Smooth muscle cell (in vitro differentiated cells): ENCODE results near the gene PPP6R3. TPM values are rescaled to one million over a fixed set of nuclear protein-coding genes. Genes with fewer than 3 reads are reported as not detected.

Experiments
- DNase-seq: peaks from one replicate; lab custom pipeline; 2025; ENCODE audit not compliant: unreplicated experiment; lab: John Stamatoyannopoulos, UW
- H2AFZ ChIP-seq: fragments of 200-600 bp; sonication (generic); 2 replicates; pipeline ENCODE4 v1.6.0; 2016; ENCODE audit warnings: antibody characterized with exemption, low read depth, mild to moderate bottlenecking
- H3F3A ChIP-seq: fragments of 200-600 bp; sonication (generic); 2 replicates; pipeline ENCODE4 v1.6.0; 2017; ENCODE audit warnings: antibody characterized with exemption, low read depth
- H3K27ac ChIP-seq: fragments of 200-600 bp; sonication (generic); 2 replicates; pipeline ENCODE4 v1.5.1; 2016; ENCODE audit warnings: low read depth, mild to moderate bottlenecking
- H3K27me3 ChIP-seq: fragments of 200-600 bp; sonication (generic); 2 replicates; pipeline ENCODE4 v1.6.1; 2016; ENCODE audit warnings: low read depth, mild to moderate bottlenecking
- H3K36me3 ChIP-seq: fragments of 200-600 bp; sonication (generic); 2 replicates; pipeline ENCODE4 v1.5.1; 2016; ENCODE audit warnings: low read depth
- H3K4me1 ChIP-seq: fragments of 200-600 bp; sonication (generic); 2 replicates; pipeline ENCODE4 v1.5.1; 2016; ENCODE audit warnings: low read depth
- H3K4me2 ChIP-seq: fragments of 200-600 bp; sonication (generic); 2 replicates; pipeline ENCODE4 v1.6.0; 2016; ENCODE audit warnings: mild to moderate bottlenecking
- H3K4me3 ChIP-seq: fragments of 200-600 bp; sonication (generic); 2 replicates; pipeline ENCODE4 v1.5.1; 2016; ENCODE audit warnings: mild to moderate bottlenecking
- H3K79me2 ChIP-seq: fragments of 200-600 bp; sonication (generic); 2 replicates; pipeline ENCODE4 v1.6.0; 2016; ENCODE audit warnings: low read depth, mild to moderate bottlenecking
- H3K9ac ChIP-seq: fragments of 200-600 bp; sonication (generic); 2 replicates; pipeline ENCODE4 v1.6.0; 2016; ENCODE audit warnings: low read depth
- H3K9me3 ChIP-seq: fragments of 200-600 bp; sonication (generic); replicated peaks from 2 replicates; pipeline ENCODE4 v1.5.1; 2016; ENCODE audit warnings: low read depth
- H4K20me1 ChIP-seq: fragments of 200-600 bp; sonication (generic); 2 replicates; pipeline ENCODE4 v1.6.0; 2016; ENCODE audit warnings: low read depth
- WGBS: methylation state at CpG from one replicate; pipeline ENCODE4 v1.1.7; 2016; ENCODE audit warnings: low lambda C conversion rate; 5-methylcytosine and 5-hydroxymethylcytosine counted together
- polyA plus RNA-seq: library from polyadenylated mRNA; unstranded; fragments of >200 nt; fragmentation: Nextera tagmentation; extraction: Ambion mirVana; gene quantifications from 2 replicates; pipeline ENCODE4 v1.2.1, GENCODE V29; 2016
- total RNA-seq: library from RNA; depleted of rRNA; stranded (reverse); fragments of >200 nt; gene quantifications from 2 replicates; pipeline ENCODE4 v1.2.3, GENCODE V29; 2014
- TF ChIP-seq, protein P1 (sequence below): fragments of 200-600 bp; sonication (generic); IDR thresholded peaks from 2 replicates; pipeline ENCODE4 v1.5.1; 2017; ENCODE audit warnings: borderline replicate concordance, mild to moderate bottlenecking, antibody characterized with exemption; ENCODE audit not compliant: insufficient read depth, poor library complexity, severe bottlenecking

The PPP6R3 gene
- total and polyA plus RNA-seq, 2 experiments from 2014 or later, result 28.4 to 121 TPM

DNA sequence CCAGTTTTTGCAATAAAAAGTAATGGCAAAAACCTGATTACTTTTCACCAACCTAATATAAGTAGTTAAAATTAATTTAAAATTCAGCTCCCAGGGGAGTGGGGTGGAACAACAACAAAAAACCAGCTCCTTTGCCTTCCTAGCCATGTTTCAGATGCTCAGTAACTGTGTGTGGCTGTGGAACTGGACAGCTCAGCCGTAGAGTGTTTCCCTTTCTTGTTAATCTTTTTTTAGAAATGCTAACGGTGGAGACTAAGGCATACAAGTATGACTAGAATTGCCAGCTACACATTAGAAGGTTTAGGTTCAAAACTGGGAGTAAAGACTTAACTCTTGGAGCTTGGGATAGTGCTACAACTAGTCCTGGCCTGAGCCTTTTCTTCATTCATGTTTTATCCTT lies 45.0 kb downstream of the PPP6R3 start:
- Histone ChIP-seq H3K36me3 (no peaks in the 10 kb centered on the region), H3K4me2 (peak overlapping the region; percentile 55), H2AFZ (no peak overlapping the region), H3K9ac (no peak overlapping the region), H4K20me1 (peaks cover 100% of the 10 kb centered on the region), H3K79me2 (peaks cover 98% of the 10 kb centered on the region), H3K27me3 (no peaks in the 10 kb centered on the region), H3K9me3 (no peaks in the 10 kb centered on the region), H3K4me3 (no peak overlapping the region), H3F3A (peaks cover 35% of the 10 kb centered on the region), H3K27ac (peak overlapping the region; percentile 77), H3K4me1 (peaks cover 24% of the 10 kb centered on the region)
- DNase-seq, result no peak
- TF ChIP-seq, protein P1, sequence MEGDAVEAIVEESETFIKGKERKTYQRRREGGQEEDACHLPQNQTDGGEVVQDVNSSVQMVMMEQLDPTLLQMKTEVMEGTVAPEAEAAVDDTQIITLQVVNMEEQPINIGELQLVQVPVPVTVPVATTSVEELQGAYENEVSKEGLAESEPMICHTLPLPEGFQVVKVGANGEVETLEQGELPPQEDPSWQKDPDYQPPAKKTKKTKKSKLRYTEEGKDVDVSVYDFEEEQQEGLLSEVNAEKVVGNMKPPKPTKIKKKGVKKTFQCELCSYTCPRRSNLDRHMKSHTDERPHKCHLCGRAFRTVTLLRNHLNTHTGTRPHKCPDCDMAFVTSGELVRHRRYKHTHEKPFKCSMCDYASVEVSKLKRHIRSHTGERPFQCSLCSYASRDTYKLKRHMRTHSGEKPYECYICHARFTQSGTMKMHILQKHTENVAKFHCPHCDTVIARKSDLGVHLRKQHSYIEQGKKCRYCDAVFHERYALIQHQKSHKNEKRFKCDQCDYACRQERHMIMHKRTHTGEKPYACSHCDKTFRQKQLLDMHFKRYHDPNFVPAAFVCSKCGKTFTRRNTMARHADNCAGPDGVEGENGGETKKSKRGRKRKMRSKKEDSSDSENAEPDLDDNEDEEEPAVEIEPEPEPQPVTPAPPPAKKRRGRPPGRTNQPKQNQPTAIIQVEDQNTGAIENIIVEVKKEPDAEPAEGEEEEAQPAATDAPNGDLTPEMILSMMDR, result no peak
- 0% methylated on average over 2 of the region's 2 CpGs for WGBS

DNA sequence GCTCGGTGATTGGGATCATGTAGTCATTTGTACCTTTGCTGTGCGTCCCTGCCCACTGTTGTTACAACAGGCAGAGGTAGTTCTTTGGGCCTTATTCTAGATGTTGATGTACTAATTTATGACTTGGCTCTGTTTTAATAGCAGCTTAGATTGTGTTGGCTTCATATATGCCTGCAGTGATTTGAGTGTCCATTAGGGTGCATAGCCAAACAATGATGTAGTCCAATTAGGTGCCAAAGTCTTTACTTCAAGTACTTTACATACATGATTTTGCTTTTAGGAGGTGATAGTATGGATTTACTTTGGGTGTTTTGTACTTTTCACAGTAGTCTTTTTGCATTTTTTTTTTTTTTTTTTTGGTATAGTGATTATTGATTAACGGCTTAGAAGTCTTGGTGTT lies 46.4 kb downstream of the PPP6R3 start:
- peaks cover 98% of the 10 kb centered on the region for H3K79me2 ChIP-seq
- H3K4me2 ChIP-seq, result no peak overlapping the region
- H3K9ac ChIP-seq, result no peak overlapping the region
- H3F3A ChIP-seq, result peaks cover 35% of the 10 kb centered on the region
- TF ChIP-seq, protein P1, result no peak
- peaks cover 100% of the 10 kb centered on the region for H4K20me1 ChIP-seq
- no peaks in the 10 kb centered on the region for H3K27me3 ChIP-seq
- no peaks in the 10 kb centered on the region for H3K9me3 ChIP-seq
- no peak overlapping the region for H3K4me3 ChIP-seq
- no peak overlapping the region for H3K27ac ChIP-seq
- peaks cover 24% of the 10 kb centered on the region for H3K4me1 ChIP-seq
- 99% methylated on average over 3 of the region's 3 CpGs for WGBS
- H3K36me3 ChIP-seq, result no peaks in the 10 kb centered on the region
- no peak overlapping the region for H2AFZ ChIP-seq
- no peak for DNase-seq

DNA sequence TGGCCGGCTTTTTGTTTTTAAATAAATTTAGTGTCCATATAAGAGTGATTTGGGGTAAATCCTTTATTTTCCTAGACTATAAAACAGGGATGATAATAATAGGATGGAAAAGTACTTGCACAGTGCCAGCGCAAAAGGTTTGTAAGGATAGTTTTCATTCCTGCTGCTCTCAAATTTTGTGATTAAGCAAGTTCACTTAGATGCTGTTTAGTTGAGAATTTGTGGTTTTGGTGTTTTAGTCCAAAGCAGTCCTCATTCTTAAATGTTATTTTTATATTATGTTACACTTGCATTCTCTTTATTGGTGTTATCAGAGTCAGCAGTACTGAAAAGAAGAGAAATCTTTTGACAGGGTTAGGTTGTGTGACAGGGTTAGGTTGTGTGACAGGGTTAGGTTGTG lies 47.9 kb downstream of the PPP6R3 start:
- peaks cover 23% of the 10 kb centered on the region for H3F3A ChIP-seq
- no peak for DNase-seq
- peaks cover 24% of the 10 kb centered on the region for H3K4me1 ChIP-seq
- no peaks in the 10 kb centered on the region for H3K27me3 ChIP-seq
- WGBS, result 70% methylated on average over 2 of the region's 2 CpGs
- peaks cover 98% of the 10 kb centered on the region for H3K79me2 ChIP-seq
- H3K9ac ChIP-seq, result no peak overlapping the region
- no peaks in the 10 kb centered on the region for H3K9me3 ChIP-seq
- H2AFZ ChIP-seq, result no peak overlapping the region
- peaks cover 100% of the 10 kb centered on the region for H4K20me1 ChIP-seq
- H3K27ac ChIP-seq, result peak overlapping the region; percentile 30
- no peak overlapping the region for H3K4me3 ChIP-seq
- TF ChIP-seq, protein P1, result no peak
- peak overlapping the region; percentile 34 for H3K4me2 ChIP-seq
- no peaks in the 10 kb centered on the region for H3K36me3 ChIP-seq

DNA sequence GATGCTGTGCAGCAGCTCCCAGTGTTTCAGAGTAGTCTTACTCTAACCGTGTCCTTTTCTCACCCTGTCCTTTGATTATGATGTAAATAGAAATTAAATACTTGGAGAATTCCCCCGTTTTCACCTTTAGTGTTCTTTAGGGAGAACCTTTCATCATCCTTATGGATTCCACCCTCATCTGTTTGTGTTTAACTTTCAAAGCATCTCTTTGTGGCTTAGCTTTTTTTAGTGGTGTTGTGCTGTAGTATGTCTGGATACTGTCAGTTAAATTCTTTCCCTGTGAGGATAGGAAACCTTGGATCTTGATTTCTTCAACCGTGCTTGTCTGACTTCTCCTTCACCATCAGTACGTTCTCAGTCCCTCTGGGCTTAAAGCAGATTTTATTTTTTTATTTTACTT lies 48.5 kb downstream of the PPP6R3 start:
- DNase-seq, result no peak
- Histone ChIP-seq H3K4me3 (no peak overlapping the region), H3K9me3 (no peaks in the 10 kb centered on the region), H3K4me2 (peak overlapping the region; percentile 34), H4K20me1 (peaks cover 100% of the 10 kb centered on the region), H3K4me1 (peaks cover 24% of the 10 kb centered on the region), H3K79me2 (peaks cover 98% of the 10 kb centered on the region), H3K9ac (no peak overlapping the region), H2AFZ (no peak overlapping the region), H3K27me3 (no peaks in the 10 kb centered on the region), H3K36me3 (no peaks in the 10 kb centered on the region), H3K27ac (peak overlapping the region; percentile 30), H3F3A (peaks cover 19% of the 10 kb centered on the region)
- TF ChIP-seq, protein P1, result no peak
- 16% methylated on average over 4 of the region's 4 CpGs for WGBS
